GM21360 (cell line): ENCODE results near the gene AMDHD1.
"Not testable (repeated sequence)": the region's sequence is repeated elsewhere in the genome, so short reads cannot be mapped to it uniquely, and the experiment has no call there.

Experiments
- ATAC-seq: cut with Tn5 transposase; IDR thresholded peaks from one replicate; pipeline ENCODE4 v1.9.1; 2021; ENCODE audit warnings: mild to moderate bottlenecking, moderate library complexity; ENCODE audit not compliant: unreplicated experiment

AMDHD1 gene

GRCh38 chr12:95963096-95963495, 20.0 kb downstream of the AMDHD1 start:
- ATAC-seq = no peak

GRCh38 chr12:95966287-95966870, 23.2 kb downstream of the AMDHD1 start:
- ATAC-seq = no peak

- ATAC-seq = no peak
Observed at GRCh38 chr12:95967301-95967700, 24.2 kb downstream of the AMDHD1 start.

- not testable (repeated sequence) for ATAC-seq
Observed at GRCh38 chr12:95969116-95969515, 26.0 kb downstream of the AMDHD1 start.

- ATAC-seq = no peak
Observed at GRCh38 chr12:95970905-95971304, 27.8 kb downstream of the AMDHD1 start.

GRCh38 chr12:95972832-95973456, 29.8 kb downstream of the AMDHD1 start:
- no peak for ATAC-seq

GRCh38 chr12:95974358-95974757, 31.2 kb downstream of the AMDHD1 start:
- ATAC-seq = no peak

- no peak for ATAC-seq
Observed at GRCh38 chr12:95975491-95975890, 32.4 kb downstream of the AMDHD1 start.

GRCh38 chr12:95976416-95976832, 33.3 kb downstream of the AMDHD1 start:
- no peak for ATAC-seq

GRCh38 chr12:95977764-95978305, 34.7 kb downstream of the AMDHD1 start:
- ATAC-seq = no peak

GRCh38 chr12:95978351-95978750, 35.2 kb downstream of the AMDHD1 start:
- no peak for ATAC-seq

GRCh38 chr12:95978774-95979173, 35.6 kb downstream of the AMDHD1 start:
- ATAC-seq = no peak

- ATAC-seq = no peak
Observed at GRCh38 chr12:95980437-95980836, 37.3 kb downstream of the AMDHD1 start.

GRCh38 chr12:95982602-95983001, 39.5 kb downstream of the AMDHD1 start:
- no peak for ATAC-seq

GRCh38 chr12:95984682-95985081, 41.6 kb downstream of the AMDHD1 start:
- no peak for ATAC-seq

GRCh38 chr12:95986635-95987570, 43.8 kb downstream of the AMDHD1 start:
- ATAC-seq = no peak

- no peak for ATAC-seq
Observed at GRCh38 chr12:95988506-95989275, 45.6 kb downstream of the AMDHD1 start.

- ATAC-seq = no peak
Observed at GRCh38 chr12:95989504-95990123, 46.5 kb downstream of the AMDHD1 start.

- no peak for ATAC-seq
Observed at GRCh38 chr12:95990136-95990535, 47.0 kb downstream of the AMDHD1 start.

- no peak for ATAC-seq
Observed at GRCh38 chr12:95993907-95994306, 50.8 kb downstream of the AMDHD1 start.
